ENCODE data around the gene GLIPR1. TPM values are rescaled to one million over a fixed set of nuclear protein-coding genes. Genes with fewer than 3 reads are reported as not detected.

GLIPR1 gene
- polyA plus RNA-seq, 1 of the 3 experiments (the other 2 are of a cell fraction) = 75.6 TPM

DNA sequence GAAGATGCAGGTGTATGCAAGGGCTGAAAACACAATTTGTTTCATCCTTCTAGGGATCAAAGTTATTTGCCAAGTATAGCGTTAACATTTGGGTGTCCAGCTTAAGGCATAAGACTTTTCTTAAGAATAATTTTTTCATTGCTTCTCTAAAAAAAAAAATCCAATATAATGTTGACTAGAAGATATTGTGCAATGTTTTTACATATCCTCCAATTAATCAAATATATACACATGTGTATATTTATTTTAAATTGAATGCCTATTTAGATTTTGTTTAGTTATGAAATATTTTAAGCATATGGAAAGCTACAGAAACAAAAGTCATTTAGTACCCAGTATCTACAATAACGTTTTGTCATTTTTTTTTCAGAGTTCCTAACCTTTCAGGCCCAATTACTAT, 59.3 kb downstream of the GLIPR1 start:
- Histone ChIP-seq H3K27ac (ENCODE audit: low read depth in 2 of 2, low read length in 1 of 2) (no peak overlapping the region), H3K4me2 (no peak overlapping the region), H3K9me3 (no peaks in the 10 kb centered on the region), H3K27me3 (ENCODE audit: insufficient read depth) (no peaks in the 10 kb centered on the region), H4K20me1 (ENCODE audit: insufficient read depth) (no peaks in the 10 kb centered on the region), H3K36me3 (replicated peaks in 1 of 2; ENCODE audit: control insufficient read depth in 1 of 2, insufficient read depth in 2 of 2, low read length in 1 of 2) (no peaks in the 10 kb centered on the region), H3K4me1 (ENCODE audit: control insufficient read depth in 1 of 2, insufficient read depth in 2 of 2, low read depth in 1 of 2, low read length in 1 of 2) (no peaks in the 10 kb centered on the region; a peak in 1 of 4 replicates), H2AFZ (ENCODE audit: low read depth) (no peak overlapping the region), H3K4me3 (ENCODE audit: low read depth in 2 of 2, low read length in 1 of 2) (no peak overlapping the region), H3K9me2 (peaks cover 4% of the 10 kb centered on the region; the same call in 1 of the 2 replicates), H3K9ac (no peak overlapping the region), H3F3A (replicated peaks; ENCODE audit: insufficient read depth) (no peaks in the 10 kb centered on the region), H3K79me2 (ENCODE audit: insufficient read depth) (no peaks in the 10 kb centered on the region)
- ChIA-PET CTCF (interaction anchor here (2.6 kb wide), 1 partner anchor 13 kb away, joined by 7 read pairs; no protein-coding TSS in a partner anchor), POLR2A (no interaction called here)
- TF ChIP-seq, protein P1, sequence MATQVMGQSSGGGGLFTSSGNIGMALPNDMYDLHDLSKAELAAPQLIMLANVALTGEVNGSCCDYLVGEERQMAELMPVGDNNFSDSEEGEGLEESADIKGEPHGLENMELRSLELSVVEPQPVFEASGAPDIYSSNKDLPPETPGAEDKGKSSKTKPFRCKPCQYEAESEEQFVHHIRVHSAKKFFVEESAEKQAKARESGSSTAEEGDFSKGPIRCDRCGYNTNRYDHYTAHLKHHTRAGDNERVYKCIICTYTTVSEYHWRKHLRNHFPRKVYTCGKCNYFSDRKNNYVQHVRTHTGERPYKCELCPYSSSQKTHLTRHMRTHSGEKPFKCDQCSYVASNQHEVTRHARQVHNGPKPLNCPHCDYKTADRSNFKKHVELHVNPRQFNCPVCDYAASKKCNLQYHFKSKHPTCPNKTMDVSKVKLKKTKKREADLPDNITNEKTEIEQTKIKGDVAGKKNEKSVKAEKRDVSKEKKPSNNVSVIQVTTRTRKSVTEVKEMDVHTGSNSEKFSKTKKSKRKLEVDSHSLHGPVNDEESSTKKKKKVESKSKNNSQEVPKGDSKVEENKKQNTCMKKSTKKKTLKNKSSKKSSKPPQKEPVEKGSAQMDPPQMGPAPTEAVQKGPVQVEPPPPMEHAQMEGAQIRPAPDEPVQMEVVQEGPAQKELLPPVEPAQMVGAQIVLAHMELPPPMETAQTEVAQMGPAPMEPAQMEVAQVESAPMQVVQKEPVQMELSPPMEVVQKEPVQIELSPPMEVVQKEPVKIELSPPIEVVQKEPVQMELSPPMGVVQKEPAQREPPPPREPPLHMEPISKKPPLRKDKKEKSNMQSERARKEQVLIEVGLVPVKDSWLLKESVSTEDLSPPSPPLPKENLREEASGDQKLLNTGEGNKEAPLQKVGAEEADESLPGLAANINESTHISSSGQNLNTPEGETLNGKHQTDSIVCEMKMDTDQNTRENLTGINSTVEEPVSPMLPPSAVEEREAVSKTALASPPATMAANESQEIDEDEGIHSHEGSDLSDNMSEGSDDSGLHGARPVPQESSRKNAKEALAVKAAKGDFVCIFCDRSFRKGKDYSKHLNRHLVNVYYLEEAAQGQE (IDR thresholded peaks at IDR 0.05; ENCODE audit: low read depth, low read length) = no peak
- TF ChIP-seq GATA2 (CRISPR knock-in tag; IDR thresholded peaks at IDR 0.05) (no peak), FOXM1 (IDR thresholded peaks at IDR 0.05; ENCODE audit: low read depth) (no peak), MXI1 (IDR thresholded peaks at IDR 0.05; ENCODE audit: low read depth, low read length) (no peak), TAF1 (IDR thresholded peaks at IDR 0.05; ENCODE audit: borderline replicate concordance, low read depth, low read length) (no peak)
- TF ChIP-seq, protein P2, sequence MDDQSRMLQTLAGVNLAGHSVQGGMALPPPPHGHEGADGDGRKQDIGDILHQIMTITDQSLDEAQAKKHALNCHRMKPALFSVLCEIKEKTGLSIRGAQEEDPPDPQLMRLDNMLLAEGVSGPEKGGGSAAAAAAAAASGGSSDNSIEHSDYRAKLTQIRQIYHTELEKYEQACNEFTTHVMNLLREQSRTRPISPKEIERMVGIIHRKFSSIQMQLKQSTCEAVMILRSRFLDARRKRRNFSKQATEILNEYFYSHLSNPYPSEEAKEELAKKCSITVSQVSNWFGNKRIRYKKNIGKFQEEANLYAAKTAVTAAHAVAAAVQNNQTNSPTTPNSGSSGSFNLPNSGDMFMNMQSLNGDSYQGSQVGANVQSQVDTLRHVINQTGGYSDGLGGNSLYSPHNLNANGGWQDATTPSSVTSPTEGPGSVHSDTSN (IDR thresholded peaks at IDR 0.05) = no peak
- TF ChIP-seq, protein P3, sequence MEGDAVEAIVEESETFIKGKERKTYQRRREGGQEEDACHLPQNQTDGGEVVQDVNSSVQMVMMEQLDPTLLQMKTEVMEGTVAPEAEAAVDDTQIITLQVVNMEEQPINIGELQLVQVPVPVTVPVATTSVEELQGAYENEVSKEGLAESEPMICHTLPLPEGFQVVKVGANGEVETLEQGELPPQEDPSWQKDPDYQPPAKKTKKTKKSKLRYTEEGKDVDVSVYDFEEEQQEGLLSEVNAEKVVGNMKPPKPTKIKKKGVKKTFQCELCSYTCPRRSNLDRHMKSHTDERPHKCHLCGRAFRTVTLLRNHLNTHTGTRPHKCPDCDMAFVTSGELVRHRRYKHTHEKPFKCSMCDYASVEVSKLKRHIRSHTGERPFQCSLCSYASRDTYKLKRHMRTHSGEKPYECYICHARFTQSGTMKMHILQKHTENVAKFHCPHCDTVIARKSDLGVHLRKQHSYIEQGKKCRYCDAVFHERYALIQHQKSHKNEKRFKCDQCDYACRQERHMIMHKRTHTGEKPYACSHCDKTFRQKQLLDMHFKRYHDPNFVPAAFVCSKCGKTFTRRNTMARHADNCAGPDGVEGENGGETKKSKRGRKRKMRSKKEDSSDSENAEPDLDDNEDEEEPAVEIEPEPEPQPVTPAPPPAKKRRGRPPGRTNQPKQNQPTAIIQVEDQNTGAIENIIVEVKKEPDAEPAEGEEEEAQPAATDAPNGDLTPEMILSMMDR (IDR thresholded peaks at IDR 0.05) = no peak
- DNase-seq = no peak
- WGBS (ENCODE audit: low lambda C conversion rate) = 53% methylated on average over 2 of the region's 2 CpGs

DNA sequence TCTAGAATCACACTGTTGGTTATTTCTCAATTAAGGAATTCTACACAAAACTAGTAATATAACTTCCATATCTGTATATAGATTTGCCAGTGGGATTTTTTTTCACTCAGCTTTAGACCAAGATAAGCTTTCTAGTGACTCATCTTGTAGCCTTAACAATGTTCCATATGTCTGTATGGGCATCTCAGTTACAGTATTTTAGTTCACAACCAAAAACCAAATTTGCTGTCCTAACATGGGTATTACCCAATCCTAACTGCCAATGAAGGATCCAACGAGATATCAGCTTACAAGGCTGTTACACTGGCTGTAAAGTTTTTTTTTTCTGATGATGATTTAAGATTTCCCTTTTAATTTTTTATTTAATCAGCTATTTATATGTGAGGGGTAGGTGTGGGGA, 62.4 kb downstream of the GLIPR1 start:
- DNase-seq = no peak
- H4K20me1 ChIP-seq (ENCODE audit: insufficient read depth) = no peaks in the 10 kb centered on the region
- no peaks in the 10 kb centered on the region for H3F3A ChIP-seq (replicated peaks; ENCODE audit: insufficient read depth)
- no peaks in the 10 kb centered on the region for H3K36me3 ChIP-seq (replicated peaks in 1 of 2; ENCODE audit: control insufficient read depth in 1 of 2, insufficient read depth in 2 of 2, low read length in 1 of 2)
- CTCF ChIA-PET = interaction anchor here (0.6 to 1.7 kb wide), 7 partner anchors 16 to 1044 kb away, joined by 3 to 11 read pairs (median 4); no protein-coding TSS in a partner anchor
- POLR2A ChIA-PET = no interaction called here
- TF ChIP-seq EZH2phosphoT487 (IDR thresholded peaks at IDR 0.05; ENCODE audit: borderline replicate concordance, low read depth) (no peak), FOXJ3 (CRISPR knock-in tag; IDR thresholded peaks at IDR 0.05) (no peak), RXRA (IDR thresholded peaks at IDR 0.05; ENCODE audit: borderline replicate concordance, low read depth) (no peak), SMC3 (IDR thresholded peaks at IDR 0.05; ENCODE audit: low read depth, low read length) (no peak)
- H2AFZ ChIP-seq (ENCODE audit: low read depth) = no peak overlapping the region
- no peak overlapping the region for H3K27ac ChIP-seq (ENCODE audit: low read depth in 2 of 2, low read length in 1 of 2)
- H3K9me2 ChIP-seq = peaks cover 4% of the 10 kb centered on the region; the same call in 1 of the 2 replicates
- no peaks in the 10 kb centered on the region for H3K9me3 ChIP-seq
- no peak overlapping the region for H3K4me2 ChIP-seq
- H3K4me3 ChIP-seq (ENCODE audit: low read depth in 2 of 2, low read length in 1 of 2) = no peak overlapping the region
- no peaks in the 10 kb centered on the region for H3K27me3 ChIP-seq (ENCODE audit: insufficient read depth)
- H3K79me2 ChIP-seq (ENCODE audit: insufficient read depth) = no peaks in the 10 kb centered on the region
- no peak overlapping the region for H3K9ac ChIP-seq
- 59% methylated on average over 1 of the region's 1 CpG for WGBS (ENCODE audit: low lambda C conversion rate)
- H3K4me1 ChIP-seq (ENCODE audit: control insufficient read depth in 1 of 2, insufficient read depth in 2 of 2, low read depth in 1 of 2, low read length in 1 of 2) = no peaks in the 10 kb centered on the region; a peak in 1 of 4 replicates

Data from SK-N-SH (cell line).